HepG2 (cell line): Measurements from ENCODE around the gene PPRC1. TPM values are rescaled to one million over a fixed set of nuclear protein-coding genes. Genes with fewer than 3 reads are reported as not detected.

Experiments
- ATF4 ChIP-seq, 2 experiments: fragments of 450-650 bp in 1 of 2; sonication (generic) in 1 of 2; formaldehyde crosslinking; IDR thresholded peaks; 2 replicates each; pipeline versions ENCODE4 v1.5.0 to v1.8.0; 2020 to 2022; ENCODE audit warnings: mild to moderate bottlenecking in 1 of 2, missing genetic modification reagents in 1 of 2
- GMEB1 ChIP-seq: sonication (generic); formaldehyde crosslinking; IDR thresholded peaks from 2 replicates; pipeline ENCODE4 v1.5.1; 2020; ENCODE audit warnings: missing genetic modification reagents, mild to moderate bottlenecking, borderline replicate concordance
- HMGXB3 ChIP-seq: sonication (generic); formaldehyde crosslinking; IDR thresholded peaks from 2 replicates; pipeline ENCODE4 v1.4.0; 2020; ENCODE audit warnings: missing genetic modification reagents, borderline replicate concordance
- HNF4G ChIP-seq, 2 experiments: sonication (generic) in 1 of 2; formaldehyde crosslinking in 1 of 2; IDR thresholded peaks; 2 replicates each; pipeline versions ENCODE4 v1.4.0 to v1.6.1; 2011 to 2020; ENCODE audit warnings: borderline replicate concordance in 2 of 2, low read depth in 2 of 2, mild to moderate bottlenecking in 2 of 2, low read length in 1 of 2, missing genetic modification reagents in 1 of 2, moderate library complexity in 1 of 2
- LCORL ChIP-seq, 2 experiments: fragments of 450-650 bp in 1 of 2; sonication (generic) in 1 of 2; formaldehyde crosslinking in 1 of 2; IDR thresholded peaks; 2 replicates each; pipeline versions ENCODE4 v1.5.0 to v1.6.1; 2017 to 2020; ENCODE audit warnings: antibody characterized with exemption in 1 of 2, missing genetic modification reagents in 1 of 2
- PHF8 ChIP-seq: sonication (generic); formaldehyde crosslinking; IDR thresholded peaks from 2 replicates; pipeline ENCODE4 v1.5.0; 2020; ENCODE audit warnings: missing genetic modification reagents
- REPIN1 ChIP-seq: sonication (generic); formaldehyde crosslinking; IDR thresholded peaks from 2 replicates; pipeline ENCODE4 v1.8.0; 2022; ENCODE audit warnings: missing genetic modification reagents, low read depth, mild to moderate bottlenecking, borderline replicate concordance
- RXRB ChIP-seq: IDR thresholded peaks from 2 replicates; pipeline ENCODE4 v1.6.1; 2016; ENCODE audit warnings: borderline replicate concordance, missing genetic modification reagents, missing compliant biosample characterization
- SRY ChIP-seq: sonication (generic); formaldehyde crosslinking; IDR thresholded peaks from 2 replicates; pipeline ENCODE4 v1.8.0; 2022; ENCODE audit warnings: mild to moderate bottlenecking, missing genetic modification reagents
- THAP9 ChIP-seq: sonication (generic); formaldehyde crosslinking; IDR thresholded peaks from 2 replicates; pipeline ENCODE4; 2020; ENCODE audit warnings: missing genetic modification reagents, mild to moderate bottlenecking, borderline replicate concordance
- ZFP62 ChIP-seq: sonication (generic); formaldehyde crosslinking; IDR thresholded peaks from 2 replicates; pipeline ENCODE4 v1.4.0; 2020; ENCODE audit warnings: missing genetic modification reagents
- ZMYM2 ChIP-seq: sonication (generic); formaldehyde crosslinking; IDR thresholded peaks from 2 replicates; pipeline ENCODE4 v1.8.0; 2022; ENCODE audit warnings: mild to moderate bottlenecking, missing genetic modification reagents
- ZNF441 ChIP-seq: sonication (generic); formaldehyde crosslinking; IDR thresholded peaks from 2 replicates; pipeline ENCODE4 v1.7.0; 2021; ENCODE audit warnings: missing genetic modification reagents, borderline replicate concordance
- ZNF496 ChIP-seq: sonication (generic); formaldehyde crosslinking; IDR thresholded peaks from 2 replicates; pipeline ENCODE4 v1.8.1; 2023; ENCODE audit warnings: mild to moderate bottlenecking, moderate library complexity, missing genetic modification reagents; ENCODE audit not compliant: insufficient replicate concordance
- ZNF564 ChIP-seq: sonication (generic); formaldehyde crosslinking; IDR thresholded peaks from 2 replicates; pipeline ENCODE4 v1.8.1; 2023; ENCODE audit warnings: mild to moderate bottlenecking, missing genetic modification reagents
- polyA plus RNA-seq, 8 experiments: library from polyadenylated mRNA; depleted of rRNA in 3 of 8; stranded (reverse) in 7 of 8; unstranded in 1 of 8; fragments of >200 nt; fragmentation: Illumina TruSeq in 4 of 8; extraction: Trizol in 4 of 8; gene quantifications; 2 replicates each; pipeline versions ENCODE4 v1.2.1 to v1.2.3, GENCODE V29; 2011 to 2016; ENCODE audit warnings: low read depth in 4 of 8, missing spikeins in 1 of 8, mixed read lengths in 1 of 8; ENCODE audit not compliant: insufficient read depth in 1 of 8
- total RNA-seq, 5 experiments: library from RNA; depleted of rRNA; stranded (reverse); fragments of >200 nt; fragmentation: Illumina TruSeq; extraction: Trizol; gene quantifications; 2 replicates each; pipeline ENCODE4 v1.2.3, GENCODE V29; 2016; ENCODE audit warnings: low read depth in 1 of 5

PPRC1 gene
- total and polyA plus RNA-seq, 2 of the 13 experiments (the other 11 are each of a cell fraction or from before 2014, with no cell fraction given), result 18.7 to 24.2 TPM

DNA sequence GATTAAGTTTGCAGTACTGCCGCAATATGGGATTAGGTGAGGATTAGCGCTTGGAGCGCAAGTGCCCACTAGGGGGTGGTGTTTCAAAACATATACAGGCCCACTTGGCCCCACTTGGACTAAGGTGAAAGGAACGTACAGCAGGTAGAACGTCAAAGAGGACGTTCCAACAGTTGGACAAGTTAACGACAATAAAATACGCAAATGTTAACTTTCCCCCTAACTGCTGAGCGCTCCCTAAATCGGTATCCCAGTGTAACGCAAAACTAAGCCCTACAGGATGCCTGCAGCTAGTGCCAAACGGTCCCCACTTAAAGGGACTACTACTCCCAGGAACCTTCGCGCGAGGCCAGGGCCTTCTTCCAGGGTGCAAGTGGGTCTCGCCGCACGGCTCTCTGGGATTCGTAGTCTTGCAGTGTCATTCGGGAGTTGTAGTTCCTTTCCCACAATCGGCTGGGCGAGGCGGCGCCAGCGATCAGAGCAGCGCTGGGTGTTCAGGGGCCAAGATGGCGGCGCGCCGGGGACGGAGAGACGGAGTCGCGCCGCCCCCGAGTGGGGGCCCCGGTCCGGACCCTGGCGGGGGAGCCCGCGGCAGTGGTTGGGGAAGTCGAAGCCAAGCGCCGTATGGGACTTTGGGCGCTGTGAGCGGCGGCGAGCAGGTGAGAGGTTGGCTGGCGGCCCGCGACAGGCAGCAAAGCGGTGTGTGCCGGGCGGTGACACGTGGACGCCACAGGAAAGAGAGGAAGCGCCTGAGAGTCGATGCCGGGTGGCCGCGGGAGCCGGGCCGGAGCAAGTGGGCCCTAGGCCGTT, at the start of gene PPRC1 (continued):
- TF ChIP-seq LCORL (IDR thresholded peaks at IDR 0.05) (no peak), LCORL (CRISPR knock-in tag; IDR thresholded peaks at IDR 0.05) (peak; percentile 58; the same call in 1 of the 2 replicates), THAP9 (peak; percentile 90; the same call in 1 of the 2 replicates), ZNF496 (CRISPR knock-in tag) (no peak), SRY (CRISPR knock-in tag) (0 out of 2 replicates have a peak, but pooled peaks have one; percentile 7), HNF4G (IDR thresholded peaks at IDR 0.05; ENCODE audit: borderline replicate concordance, low read depth, low read length) (no peak), HNF4G (CRISPR knock-in tag; IDR thresholded peaks at IDR 0.05; ENCODE audit: borderline replicate concordance, low read depth) (no peak; the same call in 1 of the 2 replicates), ATF4 (CRISPR knock-in tag; IDR thresholded peaks at IDR 0.05) (peak in 1 of 2 experiments; percentile 74; a peak in 1 of 4 replicates), ZNF441 (CRISPR knock-in tag) (no peak; the same call in 1 of the 2 replicates), REPIN1 (CRISPR knock-in tag) (peak; percentile 60; the same call in 1 of the 2 replicates), HMGXB3 (CRISPR knock-in tag) (peak; percentile 91), ZFP62 (no peak), ZMYM2 (CRISPR knock-in tag) (peak; percentile 85), ZNF564 (CRISPR knock-in tag) (peak; percentile 84; the same call in 1 of the 2 replicates), PHF8 (CRISPR knock-in tag) (peak; percentile 88; the same call in 1 of the 2 replicates), RXRB (CRISPR knock-in tag) (peak; percentile 53; the same call in 1 of the 2 replicates), GMEB1 (CRISPR knock-in tag) (peak; percentile 92)
